ENCODE measurements around the gene ANAPC13. TPM values are rescaled to one million over a fixed set of nuclear protein-coding genes. Genes with fewer than 3 reads are reported as not detected.

The ANAPC13 gene
- 55.4 and 59.3 TPM in 2 replicates for total RNA-seq

- DNase-seq (ENCODE audit: extremely low read depth, low read depth, low spot score), result peak; percentile 85
Measured at GRCh38 chr3:134485718-134486576, at the start of gene ANAPC13, which contains the start of gene CEP63. Gene ANAPC13 (minus strand): TSS chr3:134485985. CDS start chr3:134482904, 3,081 bp downstream. Gene CEP63 (plus strand): TSS chr3:134486057. CDS start chr3:134495321, 9,264 bp downstream.

GRCh38 chr3:134535186-134535970 lies 49.6 kb upstream of the ANAPC13 start:
- no peak for DNase-seq (ENCODE audit: extremely low read depth, low read depth, low spot score)

- no peak for DNase-seq (ENCODE audit: extremely low read depth, low read depth, low spot score)
Measured at GRCh38 chr3:134533493-134533892, 47.7 kb upstream of the ANAPC13 start.

- no peak for DNase-seq (ENCODE audit: extremely low read depth, low read depth, low spot score)
Measured at GRCh38 chr3:134527538-134528186, 41.9 kb upstream of the ANAPC13 start.

- DNase-seq (ENCODE audit: extremely low read depth, low read depth, low spot score), result no peak
Measured at GRCh38 chr3:134527037-134527436, 41.3 kb upstream of the ANAPC13 start.

- DNase-seq (ENCODE audit: extremely low read depth, low read depth, low spot score), result no peak
Measured at GRCh38 chr3:134526319-134526718, 40.5 kb upstream of the ANAPC13 start.

GRCh38 chr3:134525293-134525692 lies 39.5 kb upstream of the ANAPC13 start:
- DNase-seq (ENCODE audit: extremely low read depth, low read depth, low spot score), result no peak

GRCh38 chr3:134522541-134522940 lies 36.8 kb upstream of the ANAPC13 start:
- DNase-seq (ENCODE audit: extremely low read depth, low read depth, low spot score), result no peak

- DNase-seq (ENCODE audit: extremely low read depth, low read depth, low spot score), result no peak
Measured at GRCh38 chr3:134517791-134518190, 32.0 kb upstream of the ANAPC13 start.

- no peak for DNase-seq (ENCODE audit: extremely low read depth, low read depth, low spot score)
Measured at GRCh38 chr3:134516905-134517304, 31.1 kb upstream of the ANAPC13 start.

- DNase-seq (ENCODE audit: extremely low read depth, low read depth, low spot score), result no peak
Measured at GRCh38 chr3:134511500-134511899, 25.7 kb upstream of the ANAPC13 start.

GRCh38 chr3:134505485-134505884 lies 19.7 kb upstream of the ANAPC13 start:
- no peak for DNase-seq (ENCODE audit: extremely low read depth, low read depth, low spot score)

GRCh38 chr3:134504132-134504531 lies 18.3 kb upstream of the ANAPC13 start:
- no peak for DNase-seq (ENCODE audit: extremely low read depth, low read depth, low spot score)

GRCh38 chr3:134503266-134503665 lies 17.5 kb upstream of the ANAPC13 start:
- DNase-seq (ENCODE audit: extremely low read depth, low read depth, low spot score), result no peak

- DNase-seq (ENCODE audit: extremely low read depth, low read depth, low spot score), result no peak
Measured at GRCh38 chr3:134496471-134497071, 10.8 kb upstream of the ANAPC13 start.

- DNase-seq (ENCODE audit: extremely low read depth, low read depth, low spot score), result no peak
Measured at GRCh38 chr3:134495980-134496379, 10.2 kb upstream of the ANAPC13 start.

- DNase-seq (ENCODE audit: extremely low read depth, low read depth, low spot score), result no peak
Measured at GRCh38 chr3:134494495-134494894, 8.7 kb upstream of the ANAPC13 start.

GRCh38 chr3:134487406-134487805 lies 1.6 kb upstream of the ANAPC13 start:
- DNase-seq (ENCODE audit: extremely low read depth, low read depth, low spot score), result no peak

GRCh38 chr3:134486577-134487041 lies 824 bp upstream of the ANAPC13 start:
- no peak for DNase-seq (ENCODE audit: extremely low read depth, low read depth, low spot score)

GRCh38 chr3:134485075-134485717 lies 589 bp downstream of the ANAPC13 start:
- no peak for DNase-seq (ENCODE audit: extremely low read depth, low read depth, low spot score)

Measured in glomerular endothelial cell (primary cell).